PC-3 (cell line): Measurements from ENCODE around the gene CMTM1. TPM values are rescaled to one million over a fixed set of nuclear protein-coding genes. Genes with fewer than 3 reads are reported as not detected.
"Not testable (repeated sequence)": the region's sequence is repeated elsewhere in the genome, so short reads cannot be mapped to it uniquely, and the experiment has no call there.

Source experiments
- ATAC-seq: fragments of 200-7000 bp; cut with Tn5 transposase; 2 replicates; pipeline ENCODE4 v1.9.1; 2020; ENCODE audit warnings: mild to moderate bottlenecking, moderate library complexity
- BruUV-seq: library from RNA; stranded (reverse); fragments of 400-500 nt; replicated peaks from 2 replicates; lab custom pipeline; 2021; lab: Mats Ljungman, UMichigan
- CTCF ChIA-PET: fragments of 300-600 bp; sonication (Branson Sonifier 250); formaldehyde crosslinking; loops from one replicate; lab custom pipeline; 2022; ENCODE audit warnings: antibody characterized with exemption; lab: Charles Lee
- POLR2A ChIA-PET: fragments of 300-600 bp; sonication (Branson Sonifier 250); formaldehyde crosslinking; loops from one replicate; lab custom pipeline; 2022; ENCODE audit warnings: antibody characterized with exemption; ENCODE audit not compliant: unreplicated experiment; lab: Charles Lee
- DNase-seq: peaks from one replicate; pipeline ENCODE4 v3.0.0-alpha.2; 2015
- H2AFZ ChIP-seq: fragments of 300-600 bp; sonication (generic); 2 replicates; pipeline ENCODE4 v1.6.0; 2016; ENCODE audit warnings: antibody characterized with exemption, low read length
- H3F3A ChIP-seq: fragments of 300-600 bp; sonication (generic); one replicate; pipeline ENCODE4 v1.6.0; 2017; ENCODE audit warnings: antibody characterized with exemption, low read length, control low read depth, mild to moderate bottlenecking; ENCODE audit not compliant: unreplicated experiment
- H3K27ac ChIP-seq: fragments of 300-600 bp; sonication (generic); 2 replicates; pipeline ENCODE4 v1.5.1; 2016; ENCODE audit warnings: mild to moderate bottlenecking, low read length
- H3K27me3 ChIP-seq: fragments of 300-600 bp; sonication (generic); 2 replicates; pipeline ENCODE4 v1.6.1; 2016; ENCODE audit warnings: low read length, mixed read lengths
- H3K36me3 ChIP-seq: fragments of 300-600 bp; sonication (generic); 2 replicates; pipeline ENCODE4 v1.6.1; 2016; ENCODE audit warnings: low read depth, mixed run types, low read length, mixed read lengths
- H3K4me1 ChIP-seq: fragments of 300-600 bp; sonication (generic); 2 replicates; pipeline ENCODE4 v1.5.1; 2016; ENCODE audit warnings: low read length; ENCODE audit not compliant: insufficient read depth
- H3K4me2 ChIP-seq: fragments of 300-600 bp; sonication (generic); 2 replicates; pipeline ENCODE4 v1.6.0; 2016; ENCODE audit warnings: low read length
- H3K4me3 ChIP-seq: fragments of 300-600 bp; sonication (generic); 2 replicates; pipeline ENCODE4 v1.5.1; 2016; ENCODE audit warnings: mild to moderate bottlenecking, low read length, mixed read lengths
- H3K79me2 ChIP-seq: fragments of 300-600 bp; sonication (generic); 2 replicates; pipeline ENCODE4 v1.6.1; 2017; ENCODE audit warnings: low read length, mixed read lengths
- H3K9ac ChIP-seq: fragments of 300-600 bp; sonication (generic); 2 replicates; pipeline ENCODE4 v1.6.0; 2016; ENCODE audit warnings: mild to moderate bottlenecking, low read length
- H3K9me2 ChIP-seq: fragments of 300-600 bp; sonication (generic); replicated peaks from 2 replicates; pipeline ENCODE4 v1.6.1; 2016; ENCODE audit warnings: mixed run types, low read length, mixed read lengths
- H3K9me3 ChIP-seq: fragments of 300-600 bp; sonication (generic); 2 replicates; pipeline ENCODE4 v1.6.1; 2016; ENCODE audit warnings: low read length, mixed read lengths
- H4K20me1 ChIP-seq: fragments of 300-600 bp; sonication (generic); 2 replicates; pipeline ENCODE4 v1.6.1; 2016; ENCODE audit warnings: low read length, mixed read lengths
- CTCF ChIP-seq: fragments of 300-600 bp; sonication (generic); conservative IDR thresholded peaks from 2 replicates; pipeline ENCODE4 v1.5.1; 2017; ENCODE audit warnings: antibody characterized with exemption, low read depth, mild to moderate bottlenecking, low read length
- EZH2 ChIP-seq: fragments of 300-600 bp; sonication (generic); IDR thresholded peaks from one replicate; pipeline ENCODE4 v1.6.1; 2017; ENCODE audit warnings: antibody characterized with exemption, mild to moderate bottlenecking, low read length; ENCODE audit not compliant: unreplicated experiment
- EZH2phosphoT487 ChIP-seq: fragments of 300-600 bp; sonication (generic); IDR thresholded peaks from 2 replicates; pipeline ENCODE4 v1.6.1; 2018; ENCODE audit warnings: mild to moderate bottlenecking, antibody characterized with exemption, low read length, borderline replicate concordance
- intact Hi-C: fragments of 100-400 bp; cut with micrococcal nuclease; formaldehyde crosslinking; loops from 2 replicates; pipeline ENCODE4 v1.9.0; 2023
- total RNA-seq: library from RNA; depleted of rRNA; stranded (reverse); fragments of >200 nt; gene quantifications from 2 replicates; pipeline ENCODE4 v1.2.3, GENCODE V29; 2014; rRNA removed

CMTM1 gene
- total RNA-seq, 1 experiment from 2014 or later, result 1.4 TPM

GRCh38 chr16:66623755-66624154 lies 57.5 kb downstream of the CMTM1 start:
- no TSS peak for BruUV-seq
- no peak overlapping the region for H3K9ac ChIP-seq
- H3K9me2 ChIP-seq, result no peaks in the 10 kb centered on the region
- DNase-seq (no peak), ATAC-seq (no peak)
- H3K9me3 ChIP-seq, result no peaks in the 10 kb centered on the region
- no peaks in the 10 kb centered on the region for H4K20me1 ChIP-seq
- H3K4me2 ChIP-seq, result no peak overlapping the region
- no peak overlapping the region for H3K4me3 ChIP-seq
- H3K27me3 ChIP-seq, result no peaks in the 10 kb centered on the region
- H3K36me3 ChIP-seq, result no peaks in the 10 kb centered on the region
- H3F3A ChIP-seq, result no peaks in the 10 kb centered on the region
- no peak for TF ChIP-seq EZH2phosphoT487
- TF ChIP-seq CTCF, result no peak
- TF ChIP-seq EZH2, result no peak
- peaks cover 9% of the 10 kb centered on the region for H3K4me1 ChIP-seq
- intact Hi-C loops, result no loop called here
- no peaks in the 10 kb centered on the region for H3K79me2 ChIP-seq
- ChIA-PET POLR2A (no interaction called here), CTCF (no interaction called here)
- no peak overlapping the region for H3K27ac ChIP-seq
- no peak overlapping the region for H2AFZ ChIP-seq

DNA sequence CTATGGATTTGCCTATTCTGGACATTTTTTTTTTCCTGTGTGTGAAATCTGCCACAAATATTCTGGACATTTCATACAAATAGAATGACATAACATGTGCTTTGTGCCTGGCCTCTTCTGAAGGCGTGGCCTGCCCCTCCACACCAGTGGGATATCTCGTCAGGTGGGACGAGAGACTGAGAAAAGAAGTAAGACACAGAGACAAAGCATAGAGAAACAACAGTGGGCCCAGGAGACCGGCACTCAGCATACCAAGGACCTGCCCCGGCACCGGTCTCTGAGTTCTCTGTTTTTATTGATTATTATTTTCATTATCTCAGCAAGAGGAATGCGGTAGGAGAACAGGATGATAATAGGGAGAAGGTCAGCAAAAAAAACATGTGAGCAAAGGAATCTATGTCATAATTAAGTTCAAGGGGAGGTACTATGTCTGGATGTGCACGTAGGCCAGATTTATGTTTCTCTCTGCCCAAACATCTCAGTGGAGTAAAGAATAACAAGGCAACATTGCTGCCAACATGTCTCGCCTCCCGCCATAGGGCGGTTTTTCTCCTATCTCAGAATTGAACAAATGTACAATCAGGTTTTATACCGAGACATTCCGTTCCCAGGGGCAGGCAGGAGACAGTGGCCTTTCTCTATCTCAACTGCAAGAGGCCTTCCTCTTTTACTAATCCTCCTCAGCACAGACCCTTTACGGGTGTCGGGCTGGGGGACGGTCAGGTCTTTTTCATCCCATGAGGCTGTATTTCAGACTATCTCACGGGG lies 61.6 kb downstream of the CMTM1 start:
- H4K20me1 ChIP-seq, ATAC-seq, DNase-seq, H3K4me2 ChIP-seq, H3K4me1 ChIP-seq, H3K9me3 ChIP-seq, POLR2A ChIA-PET, H3K27ac ChIP-seq, H2AFZ ChIP-seq, H3K9me2 ChIP-seq, H3K36me3 ChIP-seq, H3K27me3 ChIP-seq, H3K9ac ChIP-seq, H3K4me3 ChIP-seq, intact Hi-C loops, H3F3A ChIP-seq, CTCF ChIA-PET, H3K79me2 ChIP-seq, BruUV-seq: not testable (repeated sequence)

Other genes starting within 250 kb of the CMTM1 start
- not detected in 2 replicates for gene CDH5, start 199.7 kb upstream of the CMTM1 start, total RNA-seq
- 1.9 and 2.2 TPM in 2 replicates for gene BEAN1, start 139.1 kb upstream of the CMTM1 start, total RNA-seq
- 8.3 and 14.1 TPM in 2 replicates for gene TK2, start 16.3 kb upstream of the CMTM1 start, total RNA-seq
- 47.9 and 49.7 TPM in 2 replicates for gene CKLF, start 13.9 kb upstream of the CMTM1 start, total RNA-seq
- not detected in 2 replicates for gene CMTM2, start 13.0 kb downstream of the CMTM1 start, total RNA-seq
- 6.4 and 9.5 TPM in 2 replicates for gene CMTM3, start 38.3 kb downstream of the CMTM1 start, total RNA-seq
- gene CMTM4, start 130.3 kb downstream of the CMTM1 start, total RNA-seq, result 16.9 and 17.0 TPM in 2 replicates
- gene DYNC1LI2, start 185.2 kb downstream of the CMTM1 start, total RNA-seq, result 63.9 and 82.8 TPM in 2 replicates
- gene TERB1, start 235.1 kb downstream of the CMTM1 start, total RNA-seq, result 0.23 TPM in 1 of 2 replicates, not detected in the other